Nephron progenitor cell (in vitro differentiated cells): Measurements from ENCODE around the gene GRAP.

ENCODE experiments used
- DNase-seq: peaks from one replicate; pipeline ENCODE4 v3.0.0; 2021
- H3K27ac Mint-ChIP-seq: 2 replicates; pipeline ENCODE4 v1.8.0; 2021; ENCODE audit warnings: mild to moderate bottlenecking, moderate library complexity, mixed read lengths
- H3K27me3 Mint-ChIP-seq: 2 replicates; pipeline ENCODE4 v1.8.0; 2021; ENCODE audit warnings: mild to moderate bottlenecking, low read depth, mixed read lengths; ENCODE audit not compliant: poor library complexity
- H3K36me3 Mint-ChIP-seq: 2 replicates; pipeline ENCODE4 v1.8.0; 2021; ENCODE audit warnings: low read depth, mixed read lengths
- H3K4me1 Mint-ChIP-seq: 2 replicates; pipeline ENCODE4 v1.8.0; 2021; ENCODE audit warnings: mixed read lengths
- H3K4me3 Mint-ChIP-seq: 2 replicates; pipeline ENCODE4 v1.8.0; 2021; ENCODE audit warnings: mild to moderate bottlenecking, moderate library complexity, mixed read lengths
- H3K9me3 Mint-ChIP-seq: 2 replicates; pipeline ENCODE4 v1.8.0; 2021; ENCODE audit warnings: mild to moderate bottlenecking, moderate library complexity, mixed read lengths
- TF ChIP-seq, protein P1 (sequence below): fragments of 200-600 bp; sonication (generic); IDR thresholded peaks from 2 replicates; pipeline ENCODE4 v1.5.0; 2021; ENCODE audit warnings: antibody characterized with exemption

Gene GRAP

DNA sequence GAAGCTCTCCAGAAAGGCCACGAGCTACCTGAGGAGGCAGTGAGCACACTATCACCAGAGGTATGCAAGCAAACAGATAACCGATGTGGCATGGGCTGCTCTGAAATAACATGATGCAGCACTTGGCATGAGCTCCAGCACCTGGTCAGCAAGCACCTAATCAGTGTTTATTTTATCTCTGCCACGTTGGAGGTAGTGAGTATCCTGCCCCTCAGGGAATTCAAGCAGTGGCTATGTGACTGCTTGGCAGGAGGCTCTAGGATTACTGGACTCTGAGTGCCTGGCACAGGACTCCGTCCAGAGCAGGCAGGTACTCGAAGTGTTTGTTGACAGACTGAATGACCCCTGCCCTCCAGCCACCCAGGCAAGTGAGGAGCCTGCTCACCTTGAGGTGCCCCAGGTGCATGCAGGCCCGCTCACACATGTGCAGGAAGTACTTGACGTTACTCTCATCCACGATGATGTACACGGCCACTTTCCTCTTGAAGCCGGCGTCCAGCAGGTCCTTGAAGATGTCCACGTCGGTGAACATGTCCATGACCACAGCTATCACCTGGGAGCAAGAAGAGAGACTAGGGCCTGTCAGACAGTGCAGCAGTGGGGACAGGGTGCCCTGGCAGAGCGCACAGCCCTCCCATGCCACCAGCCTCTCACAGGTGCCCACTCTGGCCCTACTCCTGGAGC is 58.8 kb downstream of the GRAP start:
- Mint-ChIP-seq H3K4me1 (peaks cover 12% of the 10 kb centered on the region), H3K36me3 (no peaks in the 10 kb centered on the region), H3K4me3 (no peak overlapping the region), H3K27me3 (peaks cover 3% of the 10 kb centered on the region), H3K27ac (no peak overlapping the region), H3K9me3 (no peaks in the 10 kb centered on the region)
- TF ChIP-seq, protein P1, sequence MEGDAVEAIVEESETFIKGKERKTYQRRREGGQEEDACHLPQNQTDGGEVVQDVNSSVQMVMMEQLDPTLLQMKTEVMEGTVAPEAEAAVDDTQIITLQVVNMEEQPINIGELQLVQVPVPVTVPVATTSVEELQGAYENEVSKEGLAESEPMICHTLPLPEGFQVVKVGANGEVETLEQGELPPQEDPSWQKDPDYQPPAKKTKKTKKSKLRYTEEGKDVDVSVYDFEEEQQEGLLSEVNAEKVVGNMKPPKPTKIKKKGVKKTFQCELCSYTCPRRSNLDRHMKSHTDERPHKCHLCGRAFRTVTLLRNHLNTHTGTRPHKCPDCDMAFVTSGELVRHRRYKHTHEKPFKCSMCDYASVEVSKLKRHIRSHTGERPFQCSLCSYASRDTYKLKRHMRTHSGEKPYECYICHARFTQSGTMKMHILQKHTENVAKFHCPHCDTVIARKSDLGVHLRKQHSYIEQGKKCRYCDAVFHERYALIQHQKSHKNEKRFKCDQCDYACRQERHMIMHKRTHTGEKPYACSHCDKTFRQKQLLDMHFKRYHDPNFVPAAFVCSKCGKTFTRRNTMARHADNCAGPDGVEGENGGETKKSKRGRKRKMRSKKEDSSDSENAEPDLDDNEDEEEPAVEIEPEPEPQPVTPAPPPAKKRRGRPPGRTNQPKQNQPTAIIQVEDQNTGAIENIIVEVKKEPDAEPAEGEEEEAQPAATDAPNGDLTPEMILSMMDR, result no peak
- DNase-seq, result no peak

DNA sequence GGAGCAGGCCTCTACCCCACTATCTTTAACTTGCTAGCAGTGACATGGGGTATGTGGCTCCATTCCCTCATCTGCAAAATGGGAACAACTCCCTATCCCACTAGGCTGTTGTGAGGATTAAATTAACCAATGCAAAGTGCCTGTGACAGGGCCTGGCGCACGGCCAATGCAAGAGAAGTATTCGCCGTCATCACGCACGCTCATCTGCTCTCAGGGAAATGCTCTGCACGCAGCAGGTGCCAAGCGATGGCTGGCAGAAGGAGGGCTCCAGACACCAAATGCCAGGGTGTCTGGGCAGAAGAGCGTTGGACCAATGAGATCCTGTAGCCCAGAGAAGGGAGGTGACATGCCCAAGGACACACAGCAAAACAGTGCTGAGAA is 59.5 kb downstream of the GRAP start:
- no peaks in the 10 kb centered on the region for H3K36me3 Mint-ChIP-seq
- peaks cover 3% of the 10 kb centered on the region for H3K27me3 Mint-ChIP-seq
- H3K9me3 Mint-ChIP-seq, result no peaks in the 10 kb centered on the region
- TF ChIP-seq, protein P1, result no peak
- H3K4me3 Mint-ChIP-seq, result no peak overlapping the region
- peaks cover 14% of the 10 kb centered on the region for H3K4me1 Mint-ChIP-seq
- no peak overlapping the region for H3K27ac Mint-ChIP-seq
- DNase-seq, result no peak

DNA sequence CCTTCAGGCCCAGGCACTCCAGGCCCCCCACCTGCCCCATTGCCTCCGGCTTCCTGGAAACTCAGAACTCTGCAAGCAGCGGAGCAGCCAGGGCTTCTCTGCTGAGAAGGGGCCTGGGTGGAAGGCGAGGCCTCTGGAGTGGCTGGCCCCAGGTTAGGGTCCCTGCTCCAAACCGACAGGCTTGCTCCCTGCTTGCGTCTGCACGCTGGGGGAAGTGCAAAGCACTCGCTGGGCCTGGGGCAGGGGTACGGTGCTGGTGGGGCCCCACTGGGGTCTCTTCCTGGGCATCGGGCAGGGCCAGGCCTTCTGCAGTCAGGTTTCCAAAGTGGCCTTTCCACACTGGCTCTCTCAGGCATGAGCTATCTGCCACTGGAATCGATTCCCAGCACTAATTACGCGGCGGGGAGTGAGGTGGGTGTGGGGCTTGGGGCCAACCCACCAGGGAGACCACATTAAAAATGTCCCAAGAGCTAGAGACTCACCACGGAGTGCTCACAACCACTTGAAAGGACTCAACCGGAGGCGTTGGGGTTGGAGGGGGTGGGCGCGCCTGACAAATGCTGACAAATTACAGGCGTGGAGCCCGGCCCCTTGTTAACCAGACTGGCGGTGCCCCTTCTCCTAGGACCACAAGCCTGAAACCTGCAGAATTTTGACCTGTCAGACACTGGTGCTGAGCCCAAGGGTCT is 60.1 kb downstream of the GRAP start:
- H3K27ac Mint-ChIP-seq, result no peak overlapping the region
- H3K36me3 Mint-ChIP-seq, result no peaks in the 10 kb centered on the region
- no peak for DNase-seq
- TF ChIP-seq, protein P1, result no peak
- H3K9me3 Mint-ChIP-seq, result no peaks in the 10 kb centered on the region
- H3K27me3 Mint-ChIP-seq, result peaks cover 3% of the 10 kb centered on the region
- H3K4me1 Mint-ChIP-seq, result peaks cover 19% of the 10 kb centered on the region
- no peak overlapping the region for H3K4me3 Mint-ChIP-seq

DNA sequence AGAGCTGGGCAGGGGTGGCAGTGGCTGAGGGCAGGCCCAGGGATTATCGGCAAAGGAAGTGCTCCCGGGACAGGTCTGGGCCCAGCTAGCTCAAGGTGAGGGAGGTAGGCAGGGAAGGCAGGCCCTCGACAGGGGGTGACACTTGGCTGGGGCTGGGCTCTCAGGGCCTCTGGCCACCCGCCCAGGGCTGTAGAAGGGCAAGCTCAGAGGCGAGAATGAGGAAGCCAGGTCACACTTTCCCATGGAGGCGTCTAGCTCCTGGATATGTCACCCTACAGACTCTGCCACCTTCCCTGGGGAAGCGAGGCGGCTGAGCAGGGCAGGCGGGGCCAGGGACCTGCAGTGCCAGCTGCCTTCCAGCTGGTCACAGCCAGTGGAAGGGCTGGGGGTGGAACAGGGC is 61.3 kb downstream of the GRAP start:
- Mint-ChIP-seq H3K36me3 (no peaks in the 10 kb centered on the region), H3K4me3 (no peak overlapping the region), H3K27ac (no peak overlapping the region), H3K4me1 (peaks cover 31% of the 10 kb centered on the region), H3K9me3 (no peaks in the 10 kb centered on the region), H3K27me3 (peaks cover 4% of the 10 kb centered on the region)
- TF ChIP-seq, protein P1, result no peak
- no peak for DNase-seq

DNA sequence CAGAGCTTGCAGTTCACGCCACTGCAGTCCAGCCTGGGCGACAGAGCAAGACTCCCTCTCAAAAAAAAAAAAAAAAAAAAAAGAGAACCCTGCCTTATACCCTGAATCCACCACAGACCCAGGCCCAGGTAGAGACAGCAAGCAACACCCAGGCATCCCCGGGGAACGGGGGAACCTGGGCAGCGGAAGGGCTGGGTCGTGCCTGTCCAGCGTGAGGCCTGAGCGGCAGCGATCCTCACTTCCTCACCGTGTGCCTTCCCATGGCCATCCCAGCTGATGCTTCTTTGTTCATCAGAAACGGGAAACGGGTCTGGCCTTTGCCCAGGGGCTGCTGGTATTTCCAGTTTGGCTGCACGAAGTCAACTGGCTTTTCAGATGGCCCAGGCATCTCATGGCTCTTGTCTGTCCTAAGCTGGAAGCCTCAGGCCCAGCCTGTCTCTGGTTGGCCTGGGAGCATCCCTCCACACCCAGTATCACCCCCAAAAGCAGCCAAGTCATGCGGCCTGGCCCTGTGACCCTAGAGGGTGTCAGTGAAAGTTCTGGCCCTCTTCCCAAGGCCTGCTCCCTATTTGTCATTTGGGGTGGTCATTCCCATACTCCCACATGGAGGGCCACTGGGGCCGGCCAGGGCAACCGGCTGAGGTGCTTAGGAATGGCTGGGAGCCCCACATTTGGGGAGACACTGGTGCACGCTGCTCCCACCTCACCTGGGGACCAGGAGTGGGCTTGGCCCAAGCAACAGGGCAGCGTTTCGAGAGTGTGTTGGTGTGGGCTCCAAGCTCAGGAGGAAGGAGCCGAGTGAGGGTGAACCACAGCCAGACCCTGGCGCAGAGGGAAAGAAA is 62.3 kb downstream of the GRAP start:
- DNase-seq, result no peak
- Mint-ChIP-seq H3K9me3 (no peaks in the 10 kb centered on the region), H3K4me1 (peaks cover 40% of the 10 kb centered on the region), H3K4me3 (no peak overlapping the region), H3K36me3 (no peaks in the 10 kb centered on the region), H3K27me3 (peaks cover 5% of the 10 kb centered on the region), H3K27ac (no peak overlapping the region)
- TF ChIP-seq, protein P1, result no peak
